GM18505 (cell line): Measurements from ENCODE around the gene SLC39A12.
"Not testable (repeated sequence)": the region's sequence is repeated elsewhere in the genome, so short reads cannot be mapped to it uniquely, and the experiment has no call there.

Experiments used
- ATAC-seq: cut with Tn5 transposase; IDR thresholded peaks from one replicate; pipeline ENCODE4 v1.9.1; 2021; ENCODE audit not compliant: unreplicated experiment
- POLR2A ChIP-seq: IDR thresholded peaks from 4 replicates; pipeline ENCODE4 v1.6.1; 2011; ENCODE audit warnings: borderline replicate concordance; ENCODE audit not compliant: insufficient read depth, insufficient read length; ENCODE audit errors: extremely low read depth

The SLC39A12 gene

DNA sequence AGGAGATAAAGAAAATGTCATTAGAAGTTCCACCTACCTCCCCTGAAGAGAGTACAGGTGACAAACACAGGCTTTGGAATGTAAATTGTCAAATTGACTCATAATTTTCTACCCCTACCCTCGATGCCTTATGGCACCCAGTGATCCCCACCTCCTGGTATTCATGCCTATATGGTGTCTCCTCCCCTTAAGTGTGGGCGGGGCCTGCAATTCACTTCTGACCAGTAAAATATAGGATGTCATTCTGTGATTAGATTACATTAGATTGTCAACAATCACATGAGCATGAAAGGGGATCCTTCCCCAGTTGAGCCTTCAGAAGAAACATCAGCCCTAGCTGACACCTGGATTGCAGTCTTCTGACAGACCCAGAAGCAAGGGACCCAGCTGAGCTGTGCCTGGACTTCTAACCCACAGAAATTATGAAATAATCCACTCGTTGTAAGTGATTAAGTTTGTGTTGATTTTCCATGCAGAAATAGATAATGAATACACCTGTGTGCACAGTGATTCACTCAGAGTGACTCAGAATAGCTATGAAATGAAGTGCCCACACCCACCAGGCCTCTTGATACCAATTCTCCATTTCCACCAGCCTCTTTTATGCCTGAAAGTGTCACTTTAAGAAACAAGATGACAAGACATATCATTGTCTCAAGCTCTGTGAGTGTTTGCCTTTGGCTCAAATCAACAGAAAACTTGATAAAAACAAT, 8.5 kb upstream of the SLC39A12 start:
- no peak for TF ChIP-seq POLR2A
- no peak for ATAC-seq

DNA sequence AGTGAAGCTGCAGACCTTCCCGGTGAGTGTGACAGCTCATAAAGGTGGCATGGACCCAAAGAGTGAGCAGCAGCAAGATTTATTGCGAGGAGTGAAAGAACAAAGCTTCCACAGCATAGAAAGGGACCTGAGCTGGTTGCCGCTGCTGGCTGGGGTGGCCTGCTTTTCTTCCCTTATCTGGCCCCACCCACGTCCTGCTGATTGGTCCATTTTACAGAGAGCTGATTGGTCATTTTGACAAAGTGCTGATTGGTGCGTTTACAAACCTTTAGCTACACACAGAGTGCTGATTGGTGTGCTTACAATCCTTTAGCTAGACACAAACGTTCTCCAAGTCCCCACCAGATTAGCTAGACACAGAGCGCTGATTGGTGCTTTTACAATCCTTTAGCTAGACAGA, 1.4 kb upstream of the SLC39A12 start:
- ATAC-seq = not testable (repeated sequence)

DNA sequence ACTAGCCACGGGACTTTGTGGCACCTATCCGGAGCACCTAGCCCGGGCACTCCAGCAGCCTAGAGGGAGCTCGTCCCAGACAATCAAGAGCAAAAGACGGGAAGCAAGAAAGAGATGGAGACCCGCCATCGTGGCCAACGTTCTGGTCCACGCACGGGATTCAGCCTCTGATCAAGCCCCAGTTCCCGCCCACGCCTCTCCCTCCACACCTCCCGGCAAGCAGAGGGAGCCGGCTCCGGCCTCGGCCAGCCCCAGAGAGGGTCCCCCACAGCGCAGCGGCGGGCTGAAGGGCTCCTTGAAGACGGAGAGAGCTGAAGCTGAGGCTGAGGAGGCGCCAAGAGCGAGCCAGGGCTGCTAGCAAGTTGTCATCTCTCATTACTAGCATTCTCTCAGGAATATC, 992 bp upstream of the SLC39A12 start:
- ATAC-seq = no peak
- no peak for TF ChIP-seq POLR2A

DNA sequence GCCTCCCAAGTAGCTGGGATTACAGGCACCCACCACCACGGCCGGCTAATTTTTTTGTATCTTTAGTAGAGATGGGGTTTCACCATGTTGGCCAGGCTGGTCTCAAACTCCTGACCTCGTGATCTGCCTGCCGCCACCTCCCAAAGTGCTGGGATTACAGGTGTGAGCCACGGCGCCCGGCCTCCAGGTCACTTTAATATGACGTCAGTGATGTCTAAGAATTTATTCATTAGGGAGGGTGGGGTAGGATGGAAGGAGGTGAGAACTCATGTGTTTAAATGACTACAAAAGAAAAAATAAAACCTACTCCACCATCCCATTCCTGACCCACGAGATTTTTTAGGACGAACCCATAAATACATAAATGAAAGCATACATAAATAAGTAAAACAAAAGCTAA, 2.7 kb downstream of the SLC39A12 start:
- not testable (repeated sequence) for ATAC-seq

DNA sequence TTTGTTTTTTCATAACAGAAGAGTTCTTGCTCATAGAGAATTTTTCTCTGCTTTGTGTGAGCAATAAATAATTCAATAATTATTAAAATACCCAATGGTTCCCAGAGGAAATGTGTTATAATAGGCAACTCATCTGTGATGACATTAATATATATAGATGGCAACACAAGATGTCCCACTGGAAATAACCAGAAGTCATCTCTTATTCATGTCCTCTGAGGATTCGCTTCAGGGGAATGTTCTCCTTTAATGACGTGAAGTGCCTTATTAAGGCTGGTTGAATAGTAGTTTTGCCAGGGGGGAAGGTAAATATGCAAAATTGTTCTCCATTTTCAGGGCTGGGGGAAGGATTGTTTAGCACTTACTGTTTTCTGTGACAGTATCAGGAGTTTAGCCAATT, 3.1 kb downstream of the SLC39A12 start:
- no peak for TF ChIP-seq POLR2A
- no peak for ATAC-seq

DNA sequence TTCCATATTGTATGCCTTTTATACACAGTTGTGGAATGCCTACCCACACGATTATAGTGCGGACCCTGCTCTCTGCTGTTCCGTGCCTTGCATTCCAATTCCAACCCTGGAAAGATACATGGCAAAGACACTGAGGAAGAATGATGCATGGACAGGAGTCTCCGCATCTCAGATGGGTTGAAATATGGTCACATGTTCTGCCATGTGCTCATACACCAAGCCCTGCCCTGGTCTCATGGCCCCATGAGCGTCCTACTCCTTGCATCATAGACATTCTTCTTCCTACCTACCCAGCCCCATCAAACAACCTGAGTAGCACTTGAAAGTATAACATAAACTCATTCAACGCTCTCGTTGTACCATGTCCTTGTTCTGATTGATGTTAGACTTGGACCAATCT, 6.3 kb downstream of the SLC39A12 start:
- no peak for ATAC-seq
- no peak for TF ChIP-seq POLR2A

DNA sequence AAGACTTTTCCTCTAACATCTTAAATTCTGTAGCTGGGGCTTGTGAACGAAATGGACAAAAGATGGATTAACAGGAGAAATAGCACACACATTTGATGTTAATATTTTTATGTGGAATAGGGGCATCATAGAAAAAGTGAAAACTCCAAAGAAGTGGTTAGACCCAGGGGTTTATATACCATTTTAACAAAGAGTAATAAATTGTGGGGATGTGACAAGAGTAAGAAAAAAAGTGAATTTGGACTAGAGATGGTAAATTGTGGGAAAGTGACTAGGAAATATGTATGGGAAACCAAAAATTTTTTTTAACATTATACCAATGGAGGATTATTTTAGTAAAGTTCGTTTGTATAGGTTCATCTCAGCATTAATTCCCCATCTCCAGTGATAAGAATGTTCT, 8.2 kb downstream of the SLC39A12 start:
- TF ChIP-seq POLR2A = no peak
- ATAC-seq = no peak

DNA sequence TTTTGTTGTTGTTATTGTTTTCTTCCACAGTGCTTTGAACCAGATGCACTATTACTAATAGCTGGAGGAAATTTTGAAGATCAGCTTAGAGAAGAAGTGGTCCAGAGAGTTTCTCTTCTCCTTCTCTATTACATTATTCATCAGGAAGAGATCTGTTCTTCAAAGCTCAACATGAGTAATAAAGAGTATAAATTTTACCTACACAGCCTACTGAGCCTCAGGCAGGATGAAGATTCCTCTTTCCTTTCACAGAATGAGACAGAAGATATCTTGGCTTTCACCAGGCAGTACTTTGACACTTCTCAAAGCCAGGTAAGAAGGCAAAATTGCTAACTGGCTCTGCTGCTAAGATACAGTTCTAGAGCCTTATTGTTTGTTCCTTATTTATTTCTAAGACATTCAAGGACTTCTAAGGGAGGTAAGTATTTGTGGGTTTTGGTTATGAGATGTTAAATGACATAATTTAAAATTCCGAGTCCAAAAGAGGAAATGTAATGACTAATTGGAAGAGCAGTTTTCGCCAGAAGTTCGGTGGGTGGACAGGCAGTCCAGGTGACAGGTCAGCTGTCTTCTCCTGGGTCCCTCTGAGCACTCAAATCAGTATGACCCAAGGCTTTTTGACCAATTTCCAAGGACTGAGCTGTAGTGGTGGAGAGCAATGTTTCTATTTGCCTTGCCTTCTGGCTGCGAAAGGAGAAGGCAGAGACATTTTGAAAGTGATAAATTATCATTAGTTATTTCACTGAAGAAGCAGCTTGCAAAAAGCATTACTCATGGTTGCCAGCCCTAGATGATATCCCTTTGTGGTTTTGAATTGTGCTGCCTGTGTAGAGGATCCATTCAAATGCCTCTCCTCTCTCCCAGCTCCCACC, 10.1 kb downstream of the SLC39A12 start:
- TF ChIP-seq POLR2A = no peak
- ATAC-seq = no peak

DNA sequence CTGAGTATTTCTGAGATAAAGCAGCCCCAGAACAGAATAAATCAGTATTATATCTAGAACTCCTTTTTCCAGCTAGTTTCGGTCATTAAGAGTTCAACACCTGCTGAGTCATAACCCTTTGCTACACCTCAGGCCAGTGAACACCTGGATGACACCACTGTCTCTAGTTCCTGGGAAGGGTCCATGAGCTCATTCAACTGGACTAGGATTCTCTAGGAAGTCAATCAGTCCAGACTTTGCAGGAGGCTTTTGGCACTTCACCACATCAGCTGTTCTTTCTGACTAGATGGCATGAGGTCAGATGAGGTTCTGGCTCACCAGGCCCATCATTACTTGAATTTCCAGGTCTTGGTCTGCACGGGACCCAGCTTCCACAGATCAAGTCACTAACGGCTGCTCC, 11.7 kb downstream of the SLC39A12 start:
- ATAC-seq = no peak
- TF ChIP-seq POLR2A = no peak

DNA sequence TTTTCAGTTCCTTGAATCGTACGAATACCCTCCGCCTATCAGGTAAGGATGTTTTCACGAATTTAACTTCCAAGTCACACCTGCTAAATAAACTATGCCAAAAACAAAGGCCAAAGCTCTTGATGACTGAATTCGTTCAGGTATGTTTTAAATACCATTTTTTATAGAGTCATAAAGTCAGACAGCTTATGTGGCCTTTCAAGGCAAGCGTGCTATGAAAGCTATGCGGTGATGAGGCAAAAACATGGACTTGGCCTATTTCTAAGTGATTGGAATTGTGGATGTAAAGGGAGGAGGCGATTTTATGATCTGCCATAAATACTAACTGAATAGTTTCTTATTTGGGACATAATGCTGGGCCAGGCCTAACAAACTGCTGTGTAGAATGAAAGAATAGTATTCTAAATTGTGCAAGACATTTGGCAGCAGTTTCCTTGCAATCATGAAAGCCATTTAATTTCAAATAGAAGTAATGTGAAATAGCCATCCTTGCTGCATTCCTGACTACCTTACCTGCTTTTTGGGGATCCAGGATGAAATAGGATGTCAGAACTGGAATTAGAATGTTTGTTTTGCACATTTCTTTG, 14.0 kb downstream of the SLC39A12 start:
- ATAC-seq = no peak
- no peak for TF ChIP-seq POLR2A

DNA sequence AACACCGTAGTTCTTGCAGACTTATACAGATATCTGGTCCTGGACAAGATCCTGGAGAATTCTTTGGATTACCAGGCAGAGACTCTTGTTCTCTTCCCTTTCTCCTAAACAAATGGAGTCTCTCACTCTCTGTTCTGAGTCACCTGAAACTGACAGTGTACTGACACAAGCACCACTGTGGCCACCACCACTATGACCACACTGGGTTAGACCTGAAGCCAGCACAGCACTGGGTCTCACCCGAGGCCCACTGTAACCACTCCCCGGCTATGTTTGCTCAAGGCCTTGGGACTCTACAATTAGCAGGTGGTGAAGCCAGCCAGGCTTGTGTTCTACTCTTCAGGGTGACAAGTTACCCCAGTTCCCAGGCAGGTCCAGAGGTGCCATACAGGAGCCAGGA, 22.8 kb downstream of the SLC39A12 start:
- no peak for ATAC-seq
- TF ChIP-seq POLR2A = no peak

DNA sequence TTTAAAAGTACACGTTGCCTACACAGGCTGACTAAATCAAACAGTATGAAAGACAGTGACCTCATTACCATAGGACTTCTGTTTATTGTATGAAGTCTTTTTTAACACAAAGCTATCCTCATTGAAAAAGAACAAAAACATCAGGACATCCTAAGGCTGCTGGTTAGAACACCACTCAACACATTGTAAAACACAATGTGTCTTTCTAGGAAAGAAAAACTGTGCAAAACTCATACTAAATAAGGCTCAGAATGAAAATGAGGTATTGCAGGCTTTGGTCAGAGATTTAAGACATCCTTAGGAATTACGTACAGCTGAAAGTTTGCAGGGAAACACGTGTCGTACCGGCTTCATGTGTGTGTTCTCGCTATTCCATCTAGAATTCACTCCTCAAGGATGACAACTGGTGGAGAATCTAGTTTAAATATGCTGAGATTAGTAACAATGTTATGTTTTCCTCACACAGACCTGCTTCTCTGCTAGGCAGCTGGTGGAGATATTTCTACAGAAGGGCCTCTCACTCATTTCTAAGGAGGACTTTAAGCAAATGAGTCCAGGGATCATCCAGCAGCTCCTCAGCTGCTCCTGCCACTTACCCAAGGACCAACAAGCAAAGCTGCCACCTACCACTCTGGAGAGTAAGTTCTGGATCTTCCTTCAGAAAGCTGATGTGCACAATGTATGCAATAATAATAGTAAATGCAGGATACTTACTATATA, 29.3 kb downstream of the SLC39A12 start:
- TF ChIP-seq POLR2A = no peak
- ATAC-seq = no peak

DNA sequence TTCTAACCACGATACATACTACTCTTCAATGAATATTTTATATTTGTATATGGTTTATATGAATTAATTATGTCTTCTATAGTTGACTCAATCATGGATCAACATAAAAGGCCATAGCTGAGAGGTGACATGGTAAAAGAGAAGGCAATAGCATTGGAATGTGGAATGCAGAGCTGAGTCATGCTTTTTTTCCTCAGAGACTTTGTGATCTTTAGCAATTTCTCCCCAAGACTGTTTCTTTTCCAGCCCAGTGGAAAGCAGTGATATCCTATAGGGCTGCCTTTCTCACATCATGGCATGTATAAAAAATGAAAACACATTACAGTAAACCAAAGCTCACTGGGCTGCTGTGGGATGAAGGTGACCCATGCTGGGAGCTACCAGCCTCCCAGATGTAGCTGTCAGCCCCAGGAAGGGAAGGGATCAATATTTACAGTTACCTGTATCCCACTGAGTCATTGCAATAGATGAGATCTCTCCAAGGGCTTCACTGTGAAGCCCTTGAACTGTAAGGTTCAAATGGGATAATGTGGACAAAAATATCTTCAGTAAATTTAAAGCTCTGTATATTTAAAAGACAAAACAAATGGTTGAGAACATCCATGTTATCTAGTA, 30.2 kb downstream of the SLC39A12 start:
- TF ChIP-seq POLR2A = no peak
- no peak for ATAC-seq
